Testis (tissue), 2 donors: Measurements from ENCODE around the gene LAMTOR2.

Source experiments
- CTCF ChIP-seq, 3 experiments: fragments of 450-650 bp in 2 of 3; fragments of 200-600 bp in 1 of 3; sonication (generic) in 1 of 3; IDR thresholded peaks; one replicate each; pipeline ENCODE4 v1.5.1; 2016 to 2019; ENCODE audit warnings: antibody characterized with exemption in 3 of 3, mild to moderate bottlenecking in 2 of 3, moderate library complexity in 1 of 3
- POLR2A ChIP-seq: fragments of 450-650 bp; IDR thresholded peaks from one replicate; pipeline ENCODE4 v1.6.1; 2017; ENCODE audit warnings: antibody characterized with exemption, mild to moderate bottlenecking, moderate library complexity

DNA sequence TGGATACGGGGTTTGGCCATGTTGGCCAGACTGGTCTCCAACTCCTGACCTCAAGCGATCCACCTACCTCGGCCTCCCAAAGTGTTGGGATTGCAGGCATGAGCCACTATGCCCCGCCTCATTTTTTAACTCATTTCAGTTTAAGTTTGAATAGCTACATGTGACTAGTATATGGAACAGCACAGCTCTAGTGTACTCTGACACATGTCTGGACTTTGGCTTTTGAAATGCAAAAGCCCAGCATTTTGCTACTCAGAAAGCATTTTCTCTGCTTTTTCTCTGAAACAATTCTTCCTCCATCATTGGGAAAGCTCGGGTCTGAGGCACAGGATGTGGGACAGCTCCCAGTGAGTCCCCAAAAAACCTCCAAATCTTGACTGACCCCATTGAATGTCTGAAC, 29.8 kb upstream of the LAMTOR2 start:
- TF ChIP-seq POLR2A (no peak), CTCF (IDR thresholded peaks at IDR 0.05) (no peak)
